GM12892 (cell line): ENCODE measurements around the gene KLB.
A peak's percentile ranks its signal among the peaks of the same experiment; 100 is the strongest.

Experiments used
- POLR2A ChIP-seq: IDR thresholded peaks from 2 replicates; pipeline ENCODE4 v1.6.1; 2011; ENCODE audit warnings: low read depth, low read length, control low read depth
- POLR2AphosphoS5 ChIP-seq: IDR thresholded peaks from 2 replicates; pipeline ENCODE4 v1.6.1; 2011; ENCODE audit warnings: low read depth, low read length, control low read depth
- TAF1 ChIP-seq: IDR thresholded peaks from 2 replicates; pipeline ENCODE4 v1.6.1; 2011; ENCODE audit warnings: low read depth, mild to moderate bottlenecking, control low read depth, low read length, borderline replicate concordance

DNA sequence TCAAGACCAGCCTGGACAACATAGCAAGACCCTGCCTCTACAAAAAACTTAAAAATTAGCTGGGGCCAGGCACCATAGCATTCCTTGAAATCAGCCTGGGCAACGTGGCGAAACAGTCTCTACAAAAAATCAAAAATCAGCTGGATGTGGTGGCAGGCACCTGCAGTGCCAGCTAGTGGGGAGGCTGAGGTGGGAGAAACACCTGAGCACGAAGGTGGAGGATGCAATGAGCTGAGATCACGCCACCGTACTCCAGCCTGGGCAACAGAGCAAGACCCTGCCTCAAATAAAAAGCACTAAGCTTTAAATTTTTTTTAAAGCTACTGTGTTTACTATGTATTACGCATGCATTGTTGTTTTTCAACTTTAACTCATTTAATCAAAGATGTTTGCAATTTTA is 48.8 kb downstream of the KLB start:
- TF ChIP-seq POLR2A (no peak; the same call in 1 of the 2 replicates), POLR2AphosphoS5 (peak; percentile 50; the same call in 1 of the 2 replicates), TAF1 (no peak)
